Osteocyte (in vitro differentiated cells): ENCODE results near the gene SYNGR2. TPM values are rescaled to one million over a fixed set of nuclear protein-coding genes. Genes with fewer than 3 reads are reported as not detected.
A peak's percentile ranks its signal among the peaks of the same experiment; 100 is the strongest.

ENCODE experiments used
- DNase-seq: peaks from one replicate; pipeline ENCODE4 v3.0.0; 2021; ENCODE audit warnings: mixed read lengths; ENCODE audit not compliant: unreplicated experiment; ENCODE audit errors: extremely low spot score
- H3K27ac Mint-ChIP-seq: one replicate; pipeline ENCODE4 v1.8.0; 2021; ENCODE audit warnings: mild to moderate bottlenecking, mixed read lengths; ENCODE audit not compliant: unreplicated experiment
- H3K27me3 Mint-ChIP-seq: one replicate; pipeline ENCODE4 v1.8.0; 2021; ENCODE audit warnings: mixed read lengths; ENCODE audit not compliant: unreplicated experiment
- H3K36me3 Mint-ChIP-seq: one replicate; pipeline ENCODE4 v1.8.0; 2021; ENCODE audit warnings: mixed read lengths; ENCODE audit not compliant: unreplicated experiment
- H3K4me1 Mint-ChIP-seq: one replicate; pipeline ENCODE4 v1.8.0; 2021; ENCODE audit warnings: mixed read lengths; ENCODE audit not compliant: unreplicated experiment
- H3K4me3 Mint-ChIP-seq: one replicate; pipeline ENCODE4 v1.8.0; 2021; ENCODE audit warnings: mild to moderate bottlenecking, moderate library complexity, mixed read lengths; ENCODE audit not compliant: unreplicated experiment
- H3K9me3 Mint-ChIP-seq: one replicate; pipeline ENCODE4 v1.8.0; 2021; ENCODE audit warnings: mixed read lengths; ENCODE audit not compliant: unreplicated experiment
- total RNA-seq: library from RNA; stranded (reverse); gene quantifications from 2 replicates; pipeline ENCODE4 v1.2.1, GENCODE V29; 2021
- TF ChIP-seq, protein P1 (sequence below): fragments of 200-600 bp; sonication (generic); IDR thresholded peaks from 2 replicates; pipeline ENCODE4 v1.5.0; 2021; ENCODE audit warnings: antibody characterized with exemption, mild to moderate bottlenecking, moderate library complexity

Gene SYNGR2
- total RNA-seq, 1 donor from 2014 or later = 43.2 TPM

DNA sequence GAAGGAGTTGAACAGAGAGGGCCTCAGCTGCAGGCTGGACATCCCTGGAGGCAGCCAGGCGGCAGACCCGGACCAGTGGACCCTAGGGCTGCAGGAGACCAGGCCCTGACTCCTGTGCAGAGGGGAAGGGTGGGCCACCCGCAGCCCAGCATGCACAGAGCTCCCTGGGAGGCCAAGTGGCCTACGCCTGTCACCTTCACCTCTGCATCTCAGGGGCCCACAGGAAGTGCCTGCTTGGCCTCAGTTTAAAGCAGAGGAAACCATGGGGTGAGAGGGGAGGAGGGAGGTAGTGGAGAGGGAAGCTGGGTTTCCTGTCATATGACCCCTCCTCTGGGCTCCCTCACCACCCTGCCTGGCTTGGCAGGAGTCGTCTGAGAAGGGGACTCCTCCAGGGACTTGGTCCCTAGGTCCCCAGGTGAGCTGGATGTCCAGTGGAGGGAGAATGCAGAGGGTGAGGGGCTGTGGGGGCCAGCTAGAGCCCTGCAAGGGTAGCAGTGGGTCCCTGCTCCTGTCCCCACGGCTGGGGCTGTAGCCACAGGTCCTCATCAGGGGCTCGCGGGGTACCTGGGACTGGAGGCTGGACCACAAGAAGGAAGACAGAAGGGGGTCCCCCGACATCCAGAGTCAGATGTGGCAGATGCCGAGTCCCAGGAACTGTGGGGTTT, 37.8 kb upstream of the SYNGR2 start, which contains the start of gene TMC8:
TSS of gene TMC8 (plus strand) at position 335 of the 665 bp plus-strand sequence. CDS start 818 bp downstream, outside the sequence.
- Mint-ChIP-seq H3K9me3 (no peaks in the 10 kb centered on the region), H3K36me3 (no peaks in the 10 kb centered on the region), H3K27me3 (no peaks in the 10 kb centered on the region), H3K4me3 (no peak within 1 kb of the TSS), H3K27ac (peak within 1 kb of the TSS; percentile 47), H3K4me1 (peaks cover 35% of the 10 kb centered on the region)
- no peak for DNase-seq
- TF ChIP-seq, protein P1, sequence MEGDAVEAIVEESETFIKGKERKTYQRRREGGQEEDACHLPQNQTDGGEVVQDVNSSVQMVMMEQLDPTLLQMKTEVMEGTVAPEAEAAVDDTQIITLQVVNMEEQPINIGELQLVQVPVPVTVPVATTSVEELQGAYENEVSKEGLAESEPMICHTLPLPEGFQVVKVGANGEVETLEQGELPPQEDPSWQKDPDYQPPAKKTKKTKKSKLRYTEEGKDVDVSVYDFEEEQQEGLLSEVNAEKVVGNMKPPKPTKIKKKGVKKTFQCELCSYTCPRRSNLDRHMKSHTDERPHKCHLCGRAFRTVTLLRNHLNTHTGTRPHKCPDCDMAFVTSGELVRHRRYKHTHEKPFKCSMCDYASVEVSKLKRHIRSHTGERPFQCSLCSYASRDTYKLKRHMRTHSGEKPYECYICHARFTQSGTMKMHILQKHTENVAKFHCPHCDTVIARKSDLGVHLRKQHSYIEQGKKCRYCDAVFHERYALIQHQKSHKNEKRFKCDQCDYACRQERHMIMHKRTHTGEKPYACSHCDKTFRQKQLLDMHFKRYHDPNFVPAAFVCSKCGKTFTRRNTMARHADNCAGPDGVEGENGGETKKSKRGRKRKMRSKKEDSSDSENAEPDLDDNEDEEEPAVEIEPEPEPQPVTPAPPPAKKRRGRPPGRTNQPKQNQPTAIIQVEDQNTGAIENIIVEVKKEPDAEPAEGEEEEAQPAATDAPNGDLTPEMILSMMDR = no peak

DNA sequence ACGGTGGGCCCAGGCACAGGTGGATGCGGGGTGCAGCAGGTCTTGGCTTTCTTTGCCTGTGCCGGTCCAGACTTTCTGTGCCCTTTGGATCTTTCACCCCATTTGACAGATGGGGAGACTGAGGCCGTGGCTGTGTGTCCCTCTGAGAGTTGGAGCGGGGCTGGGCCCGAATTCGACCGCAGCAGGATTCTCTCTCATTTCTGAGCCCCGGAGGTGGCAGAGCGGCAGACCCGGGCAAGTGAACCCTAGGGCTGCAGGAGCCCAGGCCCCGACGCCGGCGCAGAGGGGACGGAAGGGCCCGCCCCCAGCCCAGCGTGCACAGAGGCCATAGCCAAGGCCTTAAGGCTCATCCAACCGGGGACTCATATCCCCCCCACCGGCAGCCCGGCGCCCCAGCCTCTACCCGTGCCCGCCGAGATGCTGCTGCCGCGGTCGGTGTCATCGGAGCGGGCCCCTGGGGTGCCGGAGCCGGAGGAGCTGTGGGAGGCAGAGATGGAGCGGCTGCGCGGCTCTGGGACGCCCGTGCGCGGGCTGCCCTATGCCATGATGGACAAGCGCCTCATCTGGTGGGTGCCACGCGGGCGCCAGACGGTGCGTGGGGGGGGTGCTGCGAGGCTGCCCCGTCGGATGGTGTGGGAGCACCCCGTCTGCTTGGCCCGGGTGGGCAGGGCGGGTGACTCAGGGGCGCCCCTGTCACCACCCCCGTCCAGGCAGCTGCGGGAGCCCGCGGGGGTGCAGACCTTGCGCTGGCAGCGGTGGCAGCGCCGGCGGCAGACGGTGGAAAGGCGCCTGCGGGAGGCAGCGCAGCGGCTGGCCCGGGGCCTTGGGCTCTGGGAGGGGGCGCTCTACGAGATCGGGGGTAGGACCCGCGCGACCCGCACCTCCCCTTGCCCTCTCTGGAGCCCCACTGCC, 37.0 kb upstream of the SYNGR2 start:
- peak; percentile 85 for DNase-seq
- TF ChIP-seq, protein P1 = no peak
- Mint-ChIP-seq H3K27ac (no peak overlapping the region), H3K27me3 (no peaks in the 10 kb centered on the region), H3K36me3 (no peaks in the 10 kb centered on the region), H3K4me1 (peaks cover 29% of the 10 kb centered on the region), H3K4me3 (no peak overlapping the region), H3K9me3 (no peaks in the 10 kb centered on the region)

DNA sequence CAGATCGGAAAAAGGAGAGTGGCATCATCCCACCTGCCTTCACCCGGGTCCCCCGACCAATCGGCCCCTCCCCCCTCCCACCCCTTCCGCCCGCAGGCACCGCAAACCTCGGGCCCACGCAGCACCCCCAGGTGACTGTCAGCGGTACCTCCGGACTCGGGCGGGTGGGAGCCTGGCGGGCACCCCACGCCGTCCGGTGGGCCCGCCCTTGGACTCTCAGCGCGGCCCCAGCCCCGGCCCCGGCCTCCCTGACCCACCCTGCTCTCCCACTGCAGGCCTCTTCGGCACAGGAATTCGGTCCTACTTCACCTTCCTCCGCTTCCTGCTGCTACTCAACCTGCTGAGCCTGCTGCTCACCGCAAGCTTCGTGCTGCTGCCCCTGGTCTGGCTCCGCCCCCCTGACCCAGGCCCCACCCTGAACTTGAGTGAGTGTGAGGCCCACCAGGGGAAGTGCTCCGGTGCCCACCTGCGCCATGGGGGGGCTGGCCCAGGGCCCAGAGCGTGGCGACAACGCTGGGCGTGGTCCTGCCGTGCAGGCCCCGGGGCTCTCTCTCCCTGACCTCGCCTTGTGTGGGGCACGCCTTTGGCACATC, 36.2 kb upstream of the SYNGR2 start:
- no peak overlapping the region for H3K4me3 Mint-ChIP-seq

DNA sequence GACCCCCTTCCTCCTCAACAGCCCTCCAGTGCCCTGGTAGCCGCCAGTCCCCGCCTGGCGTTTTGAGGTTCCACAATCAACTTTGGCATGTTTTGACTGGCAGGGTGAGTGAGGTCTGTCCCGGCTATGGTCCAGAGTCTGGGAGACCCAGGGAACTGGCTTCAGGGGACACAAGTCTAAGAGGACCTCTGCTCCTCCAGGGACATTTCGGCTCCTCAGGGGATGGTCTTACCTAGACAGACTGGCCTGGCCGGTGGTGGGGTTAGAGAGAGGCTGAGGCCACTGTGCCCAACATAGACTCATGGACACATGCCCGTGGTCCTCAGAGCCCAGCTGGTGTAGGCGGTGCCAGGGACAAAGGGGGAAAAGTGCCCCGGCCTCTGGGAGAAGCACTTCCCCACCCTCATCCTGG, 35.6 kb upstream of the SYNGR2 start:
- no peak for DNase-seq
- Mint-ChIP-seq H3K4me1 (peaks cover 21% of the 10 kb centered on the region), H3K27ac (no peak overlapping the region), H3K27me3 (no peaks in the 10 kb centered on the region), H3K4me3 (no peak overlapping the region), H3K9me3 (no peaks in the 10 kb centered on the region), H3K36me3 (no peaks in the 10 kb centered on the region)
- TF ChIP-seq, protein P1 = no peak

More for the DNA sequence above, 36.2 kb upstream of the SYNGR2 start:
- H3K27me3 Mint-ChIP-seq = no peaks in the 10 kb centered on the region
- H3K4me1 Mint-ChIP-seq = peaks cover 26% of the 10 kb centered on the region
- no peaks in the 10 kb centered on the region for H3K36me3 Mint-ChIP-seq
- no peak for DNase-seq
- no peak overlapping the region for H3K27ac Mint-ChIP-seq
- TF ChIP-seq, protein P1 = no peak
- H3K9me3 Mint-ChIP-seq = no peaks in the 10 kb centered on the region
